Measurements from ENCODE around the gene ABHD4. TPM values are rescaled to one million over a fixed set of nuclear protein-coding genes. Genes with fewer than 3 reads are reported as not detected.

Gene ABHD4
- total and polyA plus RNA-seq, 2 experiments from 2014 or later = 39.1 to 40.0 TPM

DNA sequence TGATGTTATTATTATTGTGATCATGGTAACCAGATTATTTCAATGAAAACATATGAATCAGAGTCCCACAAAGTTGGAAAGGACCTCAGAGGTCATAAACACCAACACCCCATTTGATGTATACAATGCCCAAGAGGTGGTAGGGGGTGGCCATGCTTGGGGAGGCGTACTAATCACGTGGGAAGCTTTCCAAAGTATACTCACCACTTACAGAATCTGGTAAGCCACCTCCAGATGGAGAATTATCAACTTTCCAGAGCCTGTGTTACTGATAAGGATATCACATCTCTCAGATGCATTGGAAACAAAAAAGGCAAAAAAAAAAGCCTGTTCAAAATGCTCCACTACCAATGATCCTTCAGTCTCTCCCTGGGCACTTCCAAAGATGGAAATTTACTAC is 17.5 kb upstream of the ABHD4 start:
- H3K9me2 ChIP-seq (ENCODE audit: insufficient read depth) = no peaks in the 10 kb centered on the region
- no peaks in the 10 kb centered on the region for H3K27me3 Mint-ChIP-seq (ENCODE audit: insufficient read depth, low read depth, poor library complexity)
- H4K20me1 ChIP-seq (replicated peaks; ENCODE audit: insufficient read depth) = peaks cover 5% of the 10 kb centered on the region
- no peaks in the 10 kb centered on the region; the same call in 2 of the 3 replicates for H3K36me3 Mint-ChIP-seq (ENCODE audit: low read depth)
- H3K4me1 ChIP-seq (ENCODE audit: insufficient read depth) = no peaks in the 10 kb centered on the region
- H3K4me1 Mint-ChIP-seq = no peaks in the 10 kb centered on the region; the same call in 2 of the 3 replicates
- no peaks in the 10 kb centered on the region for H3K36me3 ChIP-seq (ENCODE audit: insufficient read depth)
- peaks cover 86% of the 10 kb centered on the region for H3K79me2 ChIP-seq (replicated peaks; ENCODE audit: insufficient read depth)
- H2AFZ ChIP-seq = no peak overlapping the region
- TF ChIP-seq, protein P1, sequence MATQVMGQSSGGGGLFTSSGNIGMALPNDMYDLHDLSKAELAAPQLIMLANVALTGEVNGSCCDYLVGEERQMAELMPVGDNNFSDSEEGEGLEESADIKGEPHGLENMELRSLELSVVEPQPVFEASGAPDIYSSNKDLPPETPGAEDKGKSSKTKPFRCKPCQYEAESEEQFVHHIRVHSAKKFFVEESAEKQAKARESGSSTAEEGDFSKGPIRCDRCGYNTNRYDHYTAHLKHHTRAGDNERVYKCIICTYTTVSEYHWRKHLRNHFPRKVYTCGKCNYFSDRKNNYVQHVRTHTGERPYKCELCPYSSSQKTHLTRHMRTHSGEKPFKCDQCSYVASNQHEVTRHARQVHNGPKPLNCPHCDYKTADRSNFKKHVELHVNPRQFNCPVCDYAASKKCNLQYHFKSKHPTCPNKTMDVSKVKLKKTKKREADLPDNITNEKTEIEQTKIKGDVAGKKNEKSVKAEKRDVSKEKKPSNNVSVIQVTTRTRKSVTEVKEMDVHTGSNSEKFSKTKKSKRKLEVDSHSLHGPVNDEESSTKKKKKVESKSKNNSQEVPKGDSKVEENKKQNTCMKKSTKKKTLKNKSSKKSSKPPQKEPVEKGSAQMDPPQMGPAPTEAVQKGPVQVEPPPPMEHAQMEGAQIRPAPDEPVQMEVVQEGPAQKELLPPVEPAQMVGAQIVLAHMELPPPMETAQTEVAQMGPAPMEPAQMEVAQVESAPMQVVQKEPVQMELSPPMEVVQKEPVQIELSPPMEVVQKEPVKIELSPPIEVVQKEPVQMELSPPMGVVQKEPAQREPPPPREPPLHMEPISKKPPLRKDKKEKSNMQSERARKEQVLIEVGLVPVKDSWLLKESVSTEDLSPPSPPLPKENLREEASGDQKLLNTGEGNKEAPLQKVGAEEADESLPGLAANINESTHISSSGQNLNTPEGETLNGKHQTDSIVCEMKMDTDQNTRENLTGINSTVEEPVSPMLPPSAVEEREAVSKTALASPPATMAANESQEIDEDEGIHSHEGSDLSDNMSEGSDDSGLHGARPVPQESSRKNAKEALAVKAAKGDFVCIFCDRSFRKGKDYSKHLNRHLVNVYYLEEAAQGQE (IDR thresholded peaks at IDR 0.05; ENCODE audit: unreplicated experiment) = no peak
- no peak for TF ChIP-seq POLR2AphosphoS5 (IDR thresholded peaks at IDR 0.05; ENCODE audit: low read depth)
- no peak for TF ChIP-seq ZNF331 (CRISPR knock-in tag; IDR thresholded peaks at IDR 0.05; ENCODE audit: low read depth)
- TF ChIP-seq STAT1 (IDR thresholded peaks at IDR 0.05; ENCODE audit: unreplicated experiment) = no peak
- TF ChIP-seq, protein P2, sequence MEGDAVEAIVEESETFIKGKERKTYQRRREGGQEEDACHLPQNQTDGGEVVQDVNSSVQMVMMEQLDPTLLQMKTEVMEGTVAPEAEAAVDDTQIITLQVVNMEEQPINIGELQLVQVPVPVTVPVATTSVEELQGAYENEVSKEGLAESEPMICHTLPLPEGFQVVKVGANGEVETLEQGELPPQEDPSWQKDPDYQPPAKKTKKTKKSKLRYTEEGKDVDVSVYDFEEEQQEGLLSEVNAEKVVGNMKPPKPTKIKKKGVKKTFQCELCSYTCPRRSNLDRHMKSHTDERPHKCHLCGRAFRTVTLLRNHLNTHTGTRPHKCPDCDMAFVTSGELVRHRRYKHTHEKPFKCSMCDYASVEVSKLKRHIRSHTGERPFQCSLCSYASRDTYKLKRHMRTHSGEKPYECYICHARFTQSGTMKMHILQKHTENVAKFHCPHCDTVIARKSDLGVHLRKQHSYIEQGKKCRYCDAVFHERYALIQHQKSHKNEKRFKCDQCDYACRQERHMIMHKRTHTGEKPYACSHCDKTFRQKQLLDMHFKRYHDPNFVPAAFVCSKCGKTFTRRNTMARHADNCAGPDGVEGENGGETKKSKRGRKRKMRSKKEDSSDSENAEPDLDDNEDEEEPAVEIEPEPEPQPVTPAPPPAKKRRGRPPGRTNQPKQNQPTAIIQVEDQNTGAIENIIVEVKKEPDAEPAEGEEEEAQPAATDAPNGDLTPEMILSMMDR (conservative IDR thresholded peaks at IDR 0.05; ENCODE audit: low read depth in 2 of 2) = no peak
- no peak for TF ChIP-seq EZH2phosphoT487 (IDR thresholded peaks at IDR 0.05; ENCODE audit: unreplicated experiment)
- TF ChIP-seq ZNF114 (CRISPR knock-in tag; IDR thresholded peaks at IDR 0.05) = no peak
- no peak overlapping the region for H3K4me3 Mint-ChIP-seq
- no peak overlapping the region for H3K4me3 ChIP-seq
- DNase-seq (ENCODE audit: low spot score) = no peak
- no peak overlapping the region for H3K4me2 ChIP-seq
- no peaks in the 10 kb centered on the region for H3F3A ChIP-seq (replicated peaks; ENCODE audit: low read depth)
- H3K27ac ChIP-seq (ENCODE audit: low read depth) = no peak overlapping the region
- no peak for ATAC-seq
- no peaks in the 10 kb centered on the region for H3K27me3 ChIP-seq (ENCODE audit: insufficient read depth)
- no peaks in the 10 kb centered on the region for H3K9me3 Mint-ChIP-seq
- no peak overlapping the region for H3K27ac Mint-ChIP-seq

DNA sequence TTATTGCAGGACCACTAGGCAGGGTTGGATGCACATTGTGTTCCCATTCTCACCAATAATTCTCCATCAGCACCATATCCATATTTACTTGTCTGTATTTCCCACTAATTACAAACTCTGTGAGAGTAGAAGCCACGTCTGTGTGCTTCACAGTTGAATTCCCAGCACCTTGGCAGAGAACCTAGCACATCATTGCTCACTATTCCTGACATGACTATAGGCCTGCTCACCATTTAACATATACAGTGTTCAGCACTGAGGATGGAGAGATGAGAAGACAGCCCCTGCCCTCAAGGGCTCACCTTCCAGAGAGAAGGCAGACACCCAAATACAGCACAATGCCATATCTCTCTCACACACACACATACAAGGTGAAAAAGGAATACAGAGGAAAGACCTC is 14.1 kb upstream of the ABHD4 start:
- Histone ChIP-seq H4K20me1 (replicated peaks; ENCODE audit: insufficient read depth) (peaks cover 7% of the 10 kb centered on the region; the same call in 1 of the 2 replicates), H3F3A (replicated peaks; ENCODE audit: low read depth) (no peaks in the 10 kb centered on the region), H3K27ac (ENCODE audit: low read depth) (no peak overlapping the region), H3K4me2 (no peak overlapping the region), H3K27me3 (ENCODE audit: insufficient read depth) (no peaks in the 10 kb centered on the region), H3K9me2 (ENCODE audit: insufficient read depth) (no peaks in the 10 kb centered on the region), H3K79me2 (replicated peaks; ENCODE audit: insufficient read depth) (peaks cover 84% of the 10 kb centered on the region), H3K36me3 (ENCODE audit: insufficient read depth) (no peaks in the 10 kb centered on the region), H3K4me1 (ENCODE audit: insufficient read depth) (no peaks in the 10 kb centered on the region; the same call in 1 of the 2 replicates), H2AFZ (no peak overlapping the region), H3K4me3 (no peak overlapping the region)
- Mint-ChIP-seq H3K36me3 (ENCODE audit: low read depth) (no peaks in the 10 kb centered on the region; the same call in 2 of the 3 replicates), H3K4me1 (peaks cover 4% of the 10 kb centered on the region; the same call in 1 of the 3 replicates), H3K27me3 (ENCODE audit: insufficient read depth, low read depth, poor library complexity) (peaks cover 3% of the 10 kb centered on the region), H3K27ac (no peak overlapping the region), H3K9me3 (0 out of 3 replicates have a peak, but pooled peaks cover 3% of the 10 kb centered on the region), H3K4me3 (no peak overlapping the region)
- no peak for DNase-seq (ENCODE audit: low spot score)
- ATAC-seq = no peak
- TF ChIP-seq ZNF331 (CRISPR knock-in tag; IDR thresholded peaks at IDR 0.05; ENCODE audit: low read depth) (no peak), JUNB (IDR thresholded peaks at IDR 0.05; ENCODE audit: unreplicated experiment) (no peak), EZH2phosphoT487 (IDR thresholded peaks at IDR 0.05; ENCODE audit: unreplicated experiment) (no peak)
- TF ChIP-seq, protein P1 (IDR thresholded peaks at IDR 0.05; ENCODE audit: unreplicated experiment) = no peak
